Measurements from ENCODE around the gene CTNND1. TPM values are rescaled to one million over a fixed set of nuclear protein-coding genes. Genes with fewer than 3 reads are reported as not detected.

CTNND1 gene
- total RNA-seq, 2 donors from 2014 or later, result 95.3 to 119 TPM

DNA sequence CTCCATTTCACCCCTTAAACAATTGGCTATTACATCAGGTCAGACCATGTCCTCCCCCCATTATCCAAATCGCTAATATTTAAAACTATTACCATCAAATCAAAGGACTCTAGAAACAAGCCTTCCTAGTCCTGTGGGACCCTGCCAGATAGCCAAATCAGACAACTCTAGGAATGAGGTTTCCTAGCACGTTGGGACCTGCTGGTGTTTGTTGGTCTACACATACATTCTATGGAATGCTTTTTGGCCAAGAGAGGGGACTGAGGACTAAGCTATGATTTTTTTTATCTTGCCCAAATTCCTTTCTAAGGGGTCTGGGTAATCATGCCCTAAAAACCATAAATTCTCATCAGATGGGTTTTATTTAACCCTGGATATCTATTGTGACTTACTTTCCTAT, 34.4 kb upstream of the CTNND1 start:
- Histone ChIP-seq H3K4me3 (no peak overlapping the region), H3K4me1 (ENCODE audit: control insufficient read depth in 1 of 2, low read depth in 2 of 2) (no peaks in the 10 kb centered on the region), H3K36me3 (peaks cover 1% of the 10 kb centered on the region), H3K27ac (no peak overlapping the region), H3K9me3 (no peaks in the 10 kb centered on the region), H3K27me3 (replicated peaks; ENCODE audit: insufficient read depth) (no peaks in the 10 kb centered on the region)
- DNase-seq (ENCODE audit: low spot score) (no peak), ATAC-seq (ENCODE audit: insufficient number of reproducible peaks, low FRiP score, low read depth) (no peak)
- no peak for TF ChIP-seq CTCF (IDR thresholded peaks at IDR 0.05)

DNA sequence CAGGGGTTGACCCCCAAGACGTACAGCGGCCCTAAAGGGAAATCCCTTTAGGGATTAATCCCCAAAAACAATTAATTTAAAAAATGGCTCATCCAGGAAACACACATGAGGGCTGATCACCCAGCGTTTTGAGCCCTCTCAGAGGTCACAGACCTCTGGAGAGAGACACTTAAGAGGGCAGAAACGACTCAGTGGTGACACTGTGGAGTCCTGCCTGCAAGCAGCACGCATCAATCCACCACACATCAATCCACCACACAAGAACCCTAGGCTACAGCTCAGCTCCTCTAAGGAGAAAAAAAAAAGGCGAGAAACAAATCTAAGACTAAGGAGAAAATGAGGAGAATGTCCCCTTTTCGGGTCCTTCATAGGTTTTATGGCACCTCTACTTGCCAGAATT, 32.8 kb upstream of the CTNND1 start:
- no peak for ATAC-seq (ENCODE audit: insufficient number of reproducible peaks, low FRiP score, low read depth)
- Histone ChIP-seq H3K9me3 (no peaks in the 10 kb centered on the region), H3K27me3 (replicated peaks; ENCODE audit: insufficient read depth) (no peaks in the 10 kb centered on the region), H3K4me1 (ENCODE audit: control insufficient read depth in 1 of 2, low read depth in 2 of 2) (no peaks in the 10 kb centered on the region), H3K4me3 (no peak overlapping the region), H3K36me3 (no peaks in the 10 kb centered on the region), H3K27ac (no peak overlapping the region)
- TF ChIP-seq CTCF (IDR thresholded peaks at IDR 0.05), result no peak
- DNase-seq (ENCODE audit: low spot score), result no peak

DNA sequence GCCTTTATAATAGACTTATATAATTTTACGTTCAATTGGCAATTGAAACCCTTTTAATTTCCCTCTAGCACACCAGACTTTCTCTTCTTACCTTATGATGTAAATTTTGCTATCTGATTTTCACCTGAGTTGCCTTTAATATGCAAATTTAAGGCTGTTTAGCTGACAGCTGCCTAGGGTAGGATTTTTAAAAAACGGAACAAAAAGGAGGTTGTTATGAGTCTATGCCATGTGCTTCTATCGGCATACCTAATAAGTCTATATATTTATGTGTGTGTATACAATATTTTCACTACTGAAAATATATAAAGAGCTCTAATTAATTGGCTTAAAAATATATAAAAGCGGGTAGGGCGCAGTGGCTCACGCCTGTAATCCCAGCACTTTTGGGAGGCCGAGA, 32.1 kb upstream of the CTNND1 start:
- no peaks in the 10 kb centered on the region for H3K4me1 ChIP-seq (ENCODE audit: control insufficient read depth in 1 of 2, low read depth in 2 of 2)
- DNase-seq (ENCODE audit: low spot score) (no peak), ATAC-seq (ENCODE audit: insufficient number of reproducible peaks, low FRiP score, low read depth) (no peak)
- no peaks in the 10 kb centered on the region for H3K36me3 ChIP-seq
- H3K4me3 ChIP-seq, result no peak overlapping the region
- H3K27ac ChIP-seq, result no peak overlapping the region
- no peaks in the 10 kb centered on the region for H3K27me3 ChIP-seq (replicated peaks; ENCODE audit: insufficient read depth)
- TF ChIP-seq CTCF (IDR thresholded peaks at IDR 0.05), result no peak
- no peaks in the 10 kb centered on the region for H3K9me3 ChIP-seq

GRCh38 chr11:57732661-57733060, 28.9 kb upstream of the CTNND1 start:
- ATAC-seq (ENCODE audit: insufficient number of reproducible peaks, low FRiP score, low read depth) (no peak), DNase-seq (ENCODE audit: low spot score) (no peak)
- Histone ChIP-seq H3K27me3 (replicated peaks; ENCODE audit: insufficient read depth) (no peaks in the 10 kb centered on the region), H3K27ac (no peak overlapping the region), H3K4me1 (ENCODE audit: control insufficient read depth in 1 of 2, low read depth in 2 of 2) (no peaks in the 10 kb centered on the region), H3K4me3 (no peak overlapping the region), H3K9me3 (no peaks in the 10 kb centered on the region), H3K36me3 (no peaks in the 10 kb centered on the region)
- no peak for TF ChIP-seq CTCF (IDR thresholded peaks at IDR 0.05)

GRCh38 chr11:57735619-57736298, 25.8 kb upstream of the CTNND1 start:
- Histone ChIP-seq H3K4me1 (ENCODE audit: control insufficient read depth in 1 of 2, low read depth in 2 of 2) (peaks cover 0 to 4% of the 10 kb centered on the region in 2 donors), H3K27me3 (replicated peaks; ENCODE audit: insufficient read depth) (no peaks in the 10 kb centered on the region), H3K27ac (no peak overlapping the region), H3K36me3 (peaks cover 5% of the 10 kb centered on the region), H3K4me3 (no peak overlapping the region), H3K9me3 (no peaks in the 10 kb centered on the region)
- DNase-seq (ENCODE audit: low spot score) (no peak), ATAC-seq (ENCODE audit: insufficient number of reproducible peaks, low FRiP score, low read depth) (no peak)
- TF ChIP-seq CTCF (IDR thresholded peaks at IDR 0.05), result no peak
